Prostate gland (tissue), 2 donors: ENCODE data around the gene SMC1A. TPM values are rescaled to one million over a fixed set of nuclear protein-coding genes. Genes with fewer than 3 reads are reported as not detected.

Source experiments
- DNase-seq: peaks from one replicate; pipeline ENCODE4 v3.0.0-alpha.2; 2019; ENCODE audit warnings: low spot score
- H3K27ac ChIP-seq, 2 donors: fragments of 200-600 bp; sonication (generic); 2 replicates each; pipeline ENCODE4 v1.5.1; 2017 to 2019
- H3K27me3 ChIP-seq: fragments of 200-600 bp; sonication (generic); replicated peaks from 2 replicates; pipeline ENCODE4 v1.5.1; 2019; ENCODE audit not compliant: insufficient read depth
- H3K36me3 ChIP-seq, 2 donors: fragments of 200-600 bp; sonication (generic); 1 replicate in 1 of 2; 2 replicates in 1 of 2; pipeline versions ENCODE4 v1.5.1 to v1.8.1; 2017 to 2019
- H3K4me1 ChIP-seq: fragments of 200-600 bp; sonication (generic); replicated peaks from 2 replicates; pipeline ENCODE4 v1.5.1; 2019
- H3K4me3 ChIP-seq, 2 donors: fragments of 200-600 bp; sonication (generic); 2 replicates each; pipeline ENCODE4 v1.5.1; 2017 to 2019
- H3K9me3 ChIP-seq: fragments of 200-600 bp; sonication (generic); 2 replicates; pipeline ENCODE4 v1.5.1; 2017
- POLR2A ChIP-seq: fragments of 450-650 bp; IDR thresholded peaks from one replicate; pipeline ENCODE4 v1.6.1; 2016; ENCODE audit warnings: antibody characterized with exemption, mild to moderate bottlenecking
- POLR2AphosphoS5 ChIP-seq: sonication (generic); formaldehyde crosslinking; IDR thresholded peaks from one replicate; pipeline ENCODE4 v1.6.1; 2017; ENCODE audit warnings: antibody characterized with exemption
- WGBS: methylation state at CpG from one replicate; pipeline ENCODE4 v1.1.5; 2018; 5-methylcytosine and 5-hydroxymethylcytosine counted together
- intact Hi-C: fragments of 100-400 bp; cut with DNase I; formaldehyde crosslinking; loops from one replicate; pipeline ENCODE4 v1.14.2; 2022
- total RNA-seq, 2 donors: library from RNA; depleted of rRNA; stranded (reverse); fragments of >200 nt; gene quantifications; one replicate each; pipeline ENCODE4 v1.1.0, GENCODE V29; 2016
- TF ChIP-seq, protein P1 (sequence below), 4 experiments: fragments of 200-600 bp in 2 of 4; fragments of 450-650 bp in 2 of 4; sonication (generic) in 2 of 4; IDR thresholded peaks; 1 replicate in 3 of 4; 2 replicates in 1 of 4; pipeline ENCODE4 v1.5.1; 2016 to 2019; ENCODE audit warnings: antibody characterized with exemption in 4 of 4, mild to moderate bottlenecking in 2 of 4, moderate library complexity in 2 of 4

The SMC1A gene
- total RNA-seq, 2 donors from 2014 or later = 31.1 to 35.4 TPM

- intact Hi-C loops = no loop called here
- 82% methylated on average over 3 of the region's 3 CpGs for WGBS
These were observed 27.2 kb upstream of the SMC1A start for GRCh38 chrX:53449632-53450031.

DNA sequence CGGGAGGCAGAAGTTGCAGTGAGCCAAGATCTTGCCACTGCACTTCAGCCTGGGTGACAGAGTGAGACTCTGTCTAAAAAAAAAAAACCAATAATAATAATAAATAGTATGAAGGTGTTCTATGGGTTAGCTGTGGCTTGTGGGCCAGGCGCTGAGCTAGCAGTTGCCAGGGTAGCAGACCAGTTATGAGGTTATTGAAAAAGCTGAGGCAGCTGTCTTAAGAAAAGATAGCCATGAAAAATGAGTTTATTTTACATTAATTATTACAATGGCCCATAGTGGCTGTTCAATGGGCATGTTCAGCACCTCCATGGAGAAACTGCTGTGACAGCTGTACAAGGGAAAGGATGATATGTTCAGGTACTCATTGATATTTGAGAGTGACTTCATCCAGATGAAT, 25.0 kb upstream of the SMC1A start:
- intact Hi-C loops = no loop called here
- no peaks in the 10 kb centered on the region for H3K27me3 ChIP-seq
- H3K36me3 ChIP-seq = no peaks in the 10 kb centered on the region
- no peaks in the 10 kb centered on the region for H3K4me1 ChIP-seq
- H3K9me3 ChIP-seq = no peaks in the 10 kb centered on the region
- H3K27ac ChIP-seq = no peak overlapping the region
- TF ChIP-seq POLR2A (no peak), POLR2AphosphoS5 (no peak)
- TF ChIP-seq, protein P1, sequence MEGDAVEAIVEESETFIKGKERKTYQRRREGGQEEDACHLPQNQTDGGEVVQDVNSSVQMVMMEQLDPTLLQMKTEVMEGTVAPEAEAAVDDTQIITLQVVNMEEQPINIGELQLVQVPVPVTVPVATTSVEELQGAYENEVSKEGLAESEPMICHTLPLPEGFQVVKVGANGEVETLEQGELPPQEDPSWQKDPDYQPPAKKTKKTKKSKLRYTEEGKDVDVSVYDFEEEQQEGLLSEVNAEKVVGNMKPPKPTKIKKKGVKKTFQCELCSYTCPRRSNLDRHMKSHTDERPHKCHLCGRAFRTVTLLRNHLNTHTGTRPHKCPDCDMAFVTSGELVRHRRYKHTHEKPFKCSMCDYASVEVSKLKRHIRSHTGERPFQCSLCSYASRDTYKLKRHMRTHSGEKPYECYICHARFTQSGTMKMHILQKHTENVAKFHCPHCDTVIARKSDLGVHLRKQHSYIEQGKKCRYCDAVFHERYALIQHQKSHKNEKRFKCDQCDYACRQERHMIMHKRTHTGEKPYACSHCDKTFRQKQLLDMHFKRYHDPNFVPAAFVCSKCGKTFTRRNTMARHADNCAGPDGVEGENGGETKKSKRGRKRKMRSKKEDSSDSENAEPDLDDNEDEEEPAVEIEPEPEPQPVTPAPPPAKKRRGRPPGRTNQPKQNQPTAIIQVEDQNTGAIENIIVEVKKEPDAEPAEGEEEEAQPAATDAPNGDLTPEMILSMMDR (IDR thresholded peaks at IDR 0.05) = no peak
- no peak for DNase-seq
- H3K4me3 ChIP-seq = no peak overlapping the region
- 100% methylated on average over 2 of the region's 2 CpGs for WGBS

More at GRCh38 chrX:53449632-53450031, 27.2 kb upstream of the SMC1A start:
- Histone ChIP-seq H3K36me3 (no peaks in the 10 kb centered on the region), H3K4me3 (no peak overlapping the region), H3K27ac (no peak overlapping the region), H3K9me3 (no peaks in the 10 kb centered on the region), H3K27me3 (no peaks in the 10 kb centered on the region), H3K4me1 (no peaks in the 10 kb centered on the region)
- no peak for DNase-seq
- TF ChIP-seq, protein P1 (IDR thresholded peaks at IDR 0.05) = no peak
- TF ChIP-seq POLR2AphosphoS5 = no peak
- no peak for TF ChIP-seq POLR2A

DNA sequence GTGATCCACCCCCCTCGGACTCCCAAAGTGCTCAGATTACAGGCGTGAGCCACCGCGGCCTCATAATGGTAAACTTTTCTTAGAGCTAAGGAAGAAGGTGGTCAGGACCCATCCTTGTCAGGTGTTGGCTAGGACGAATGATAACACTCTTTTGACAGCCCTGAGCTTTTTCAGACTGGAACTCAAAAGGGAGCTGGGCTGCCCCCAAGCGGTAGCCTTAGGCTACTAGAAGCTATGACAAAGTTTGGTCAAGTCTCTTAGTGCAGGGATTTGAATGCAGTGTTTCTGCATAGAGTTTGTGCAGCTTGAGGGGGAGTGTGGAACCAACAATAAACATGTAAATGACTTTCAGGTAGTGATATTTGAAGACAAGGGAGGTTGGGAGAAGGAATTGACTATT, 23.5 kb upstream of the SMC1A start:
- no peaks in the 10 kb centered on the region for H3K27me3 ChIP-seq
- H3K36me3 ChIP-seq = no peaks in the 10 kb centered on the region
- no peak overlapping the region for H3K27ac ChIP-seq
- H3K4me3 ChIP-seq = no peak overlapping the region
- WGBS = 18% methylated on average over 6 of the region's 6 CpGs
- intact Hi-C loops = no loop called here
- DNase-seq = no peak
- no peaks in the 10 kb centered on the region for H3K9me3 ChIP-seq
- H3K4me1 ChIP-seq = no peaks in the 10 kb centered on the region
- TF ChIP-seq POLR2A = no peak
- TF ChIP-seq, protein P1 (IDR thresholded peaks at IDR 0.05) = peak in 2 of 4 experiments; percentile 20 to 43

DNA sequence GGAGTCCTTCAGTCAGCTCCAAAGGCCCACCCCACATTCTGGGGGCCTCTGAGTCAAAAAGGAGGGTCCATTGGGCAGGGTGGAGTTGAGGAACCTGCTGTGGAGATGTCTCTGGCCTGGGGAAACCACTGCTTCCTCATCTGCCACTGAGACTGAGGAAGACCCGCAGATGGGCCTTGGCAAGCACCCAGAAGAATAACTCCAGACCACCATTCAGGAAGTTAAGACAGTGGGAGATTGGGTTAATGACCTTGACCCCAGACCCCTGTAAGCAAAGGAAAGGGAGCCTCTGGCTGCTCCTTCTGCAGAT, 19.8 kb upstream of the SMC1A start:
- Histone ChIP-seq H3K4me3 (no peak overlapping the region), H3K27ac (no peak overlapping the region), H3K36me3 (no peaks in the 10 kb centered on the region), H3K4me1 (no peaks in the 10 kb centered on the region), H3K27me3 (no peaks in the 10 kb centered on the region), H3K9me3 (no peaks in the 10 kb centered on the region)
- TF ChIP-seq POLR2AphosphoS5 (no peak), POLR2A (no peak)
- TF ChIP-seq, protein P1 (IDR thresholded peaks at IDR 0.05) = no peak
- no peak for DNase-seq
- intact Hi-C loops = no loop called here
- WGBS = 67% methylated on average over 1 of the region's 1 CpG

DNA sequence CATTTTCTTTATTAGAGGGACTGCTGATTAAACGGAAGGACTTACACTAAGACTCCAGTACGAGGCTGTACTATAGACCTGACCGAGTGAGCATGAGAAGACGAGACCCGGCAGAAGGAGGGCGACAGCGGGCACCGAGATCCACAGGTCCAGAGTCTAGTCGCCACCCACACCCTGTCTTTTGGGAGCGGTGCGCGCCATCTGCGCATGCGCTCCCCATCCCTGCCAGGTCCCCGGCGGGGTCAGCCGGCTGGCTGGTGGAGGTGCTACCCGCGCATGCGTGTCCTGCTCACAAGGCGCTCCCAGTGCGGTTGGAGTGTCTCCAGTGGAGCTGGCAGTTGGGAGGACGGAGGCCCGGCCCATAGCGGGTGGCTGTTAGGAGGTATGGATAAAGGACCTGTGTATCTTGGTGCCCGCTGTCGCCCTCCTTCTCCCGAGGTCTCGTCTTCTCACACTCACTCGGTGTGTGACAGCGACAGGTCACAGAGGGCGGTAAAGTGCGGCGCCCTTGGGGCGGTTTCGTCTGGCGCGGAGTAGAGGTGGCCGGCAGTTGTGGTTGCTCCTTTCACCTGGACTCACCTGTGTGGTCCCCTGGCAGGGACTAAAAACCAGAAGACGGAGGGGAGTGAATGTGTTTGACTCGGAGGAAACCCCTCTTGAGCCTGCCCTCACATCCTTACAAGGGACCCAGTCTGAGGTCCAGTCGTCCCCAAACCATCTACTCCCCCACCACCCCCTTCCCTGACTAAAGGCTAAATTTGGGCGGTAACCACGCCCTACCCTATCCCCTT, 19.3 kb upstream of the SMC1A start:
- WGBS = 12% methylated on average over 22 of the region's 44 CpGs
- Histone ChIP-seq H3K4me1 (no peaks in the 10 kb centered on the region), H3K4me3 (peak overlapping the region; percentile 4 to 19), H3K9me3 (no peaks in the 10 kb centered on the region), H3K36me3 (no peaks in the 10 kb centered on the region), H3K27ac (peak overlapping the region in 1 of 2 donors; percentile 36), H3K27me3 (no peaks in the 10 kb centered on the region)
- intact Hi-C loops = no loop called here
- TF ChIP-seq POLR2AphosphoS5 = peak; percentile 51
- no peak for TF ChIP-seq POLR2A
- DNase-seq = peak; percentile 51
